HG02852 (cell line): ENCODE data around the gene SIGLEC1.

Experiments
- ATAC-seq: cut with Tn5 transposase; IDR thresholded peaks from one replicate; pipeline ENCODE4 v1.9.1; 2021; ENCODE audit warnings: mild to moderate bottlenecking, moderate library complexity; ENCODE audit not compliant: unreplicated experiment

Gene SIGLEC1

DNA sequence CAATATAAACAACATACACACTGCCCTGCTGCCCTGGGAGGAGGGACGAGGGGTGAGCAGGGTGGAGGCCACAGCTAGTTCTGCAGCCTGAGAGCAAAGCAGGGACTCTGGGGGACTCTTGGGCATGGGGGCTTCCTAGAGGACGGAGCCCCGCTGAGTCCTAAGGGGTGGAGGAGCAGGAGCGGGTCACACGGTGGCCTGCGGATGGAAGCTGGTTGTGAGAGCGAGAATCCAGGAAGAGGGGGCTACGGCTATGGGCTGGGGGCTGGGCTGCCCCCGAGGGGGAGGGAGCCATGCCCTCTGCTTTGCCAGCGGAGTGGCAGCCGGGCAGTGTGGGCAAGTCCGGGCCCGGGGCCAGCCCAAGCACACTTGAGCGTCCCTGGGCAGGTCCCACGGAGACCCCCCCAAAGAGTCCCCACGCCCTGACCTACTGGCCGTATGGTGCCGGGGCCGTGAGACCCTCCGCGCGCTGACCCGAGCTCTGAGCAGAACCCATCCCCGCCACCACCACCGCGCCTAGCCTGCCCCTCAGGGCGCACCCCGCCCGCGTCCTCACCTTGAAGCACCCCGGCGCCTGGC, 31.0 kb downstream of the SIGLEC1 start:
- ATAC-seq: no peak

DNA sequence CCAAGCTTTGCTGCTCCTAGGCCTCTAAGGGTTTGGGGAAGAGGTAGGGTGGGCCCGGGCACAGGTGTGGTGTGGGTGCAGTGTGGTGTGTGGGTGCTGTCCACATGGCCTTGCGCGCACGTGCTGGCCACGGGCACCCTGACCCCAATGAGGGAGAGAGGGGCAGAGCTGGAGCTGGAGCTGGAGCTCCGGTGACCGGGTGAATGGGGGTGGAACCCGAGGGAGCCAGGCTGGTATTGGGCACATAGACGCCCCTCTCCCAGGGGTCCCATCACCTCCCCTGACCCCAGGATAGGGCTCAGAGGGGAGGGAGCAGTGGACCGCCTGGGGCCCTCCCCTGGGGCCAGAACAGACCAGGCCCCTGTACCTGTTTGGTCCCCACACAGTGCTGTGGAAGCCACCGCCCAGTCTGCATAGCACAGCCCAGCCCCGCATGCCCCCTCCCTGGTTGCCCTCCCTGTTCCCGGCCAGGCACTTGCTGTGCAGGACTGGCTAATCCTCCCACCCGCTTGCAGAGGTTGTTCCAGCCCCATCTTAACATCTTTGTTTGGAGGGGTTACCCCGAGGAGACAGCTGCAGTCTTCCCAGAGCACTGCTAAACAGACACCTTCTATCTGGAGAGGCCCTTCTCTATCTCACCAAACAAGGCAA, 31.6 kb downstream of the SIGLEC1 start:
- ATAC-seq: no peak

DNA sequence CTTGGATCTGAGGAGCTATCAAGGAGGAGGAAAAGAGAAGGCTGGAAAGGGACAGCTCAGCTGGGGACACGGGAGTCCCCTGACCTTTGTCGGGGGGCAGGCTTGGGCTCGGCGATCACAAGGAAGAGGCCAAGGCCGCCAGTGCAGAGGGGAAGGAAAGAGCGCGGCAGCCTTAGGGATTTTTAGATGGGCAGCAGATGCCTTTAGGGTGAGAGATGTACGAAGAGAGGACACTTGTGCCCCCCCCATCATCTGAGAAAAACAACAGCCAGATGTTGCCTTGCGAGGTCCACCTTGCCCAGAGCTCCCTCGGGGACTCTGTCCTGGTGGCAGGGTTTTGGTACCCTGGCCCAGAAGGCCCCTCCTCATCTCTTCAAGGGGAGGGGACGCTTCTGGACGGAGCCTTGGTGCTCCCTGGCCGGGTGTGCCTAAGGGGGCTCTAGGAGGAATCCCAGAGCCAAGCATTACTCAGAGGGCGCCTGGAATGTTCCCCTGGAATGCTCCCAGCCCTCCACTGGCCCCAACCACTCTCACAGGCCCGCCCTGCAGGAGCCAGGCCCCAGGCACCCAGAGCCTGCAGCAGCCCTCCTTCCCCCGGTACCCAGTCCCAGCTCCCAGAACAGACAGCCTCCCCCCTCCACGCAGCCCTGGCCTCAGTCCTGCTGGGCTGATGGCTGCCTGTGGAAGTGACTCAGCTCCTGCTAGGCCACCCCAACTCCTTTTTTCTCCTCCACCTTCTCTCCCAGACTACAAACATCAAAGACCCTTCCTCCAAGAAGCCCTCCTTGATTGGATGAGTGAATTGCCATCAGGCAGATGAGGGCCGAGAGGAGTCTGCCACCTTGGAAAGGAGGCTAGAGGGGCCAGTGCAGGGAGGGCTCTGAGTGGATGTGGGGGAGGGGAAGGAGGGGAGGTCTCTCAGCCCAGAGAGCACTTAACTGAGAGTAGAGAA, 32.4 kb downstream of the SIGLEC1 start:
- no peak for ATAC-seq

DNA sequence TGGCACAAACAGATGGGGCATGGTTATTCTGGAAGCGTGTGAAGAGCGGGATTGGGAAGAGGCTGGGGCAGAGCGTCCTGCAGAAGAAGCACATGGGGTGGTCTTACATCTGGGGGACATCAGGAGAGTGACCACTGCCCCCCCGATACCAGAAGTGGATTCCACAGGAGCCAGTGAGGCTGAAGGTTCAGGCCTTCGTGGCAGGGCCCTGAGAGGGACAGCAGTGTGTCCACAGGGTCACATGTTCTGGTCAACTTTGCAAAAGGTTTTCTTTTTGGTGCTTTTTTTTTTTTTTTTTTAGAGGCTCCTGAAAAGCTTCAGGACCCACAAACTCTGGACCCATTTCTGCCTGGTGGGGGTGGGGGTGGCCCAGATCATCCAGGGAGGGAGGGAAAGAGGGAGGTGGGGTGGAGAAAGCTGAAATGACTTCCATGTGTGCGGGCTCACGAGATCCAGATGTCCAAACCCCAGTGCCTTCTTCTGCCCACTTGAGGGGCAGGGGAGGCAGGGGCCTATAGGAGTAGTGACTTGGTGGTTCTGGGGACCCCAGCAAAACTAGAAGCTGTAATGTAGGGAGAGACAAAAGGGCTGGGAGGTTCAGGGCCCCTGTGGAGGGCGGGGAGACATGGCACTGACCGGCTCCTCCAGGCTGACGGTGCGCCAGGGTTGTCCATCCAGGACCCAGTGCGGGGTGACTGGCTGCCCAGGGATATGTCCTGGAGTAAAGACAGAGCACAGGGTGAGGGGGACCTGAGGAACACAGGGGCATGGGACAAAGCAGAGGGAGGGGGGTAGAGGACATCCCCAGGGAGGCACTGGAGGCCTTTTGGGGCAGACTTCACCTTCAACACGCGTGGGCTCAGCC, 33.3 kb downstream of the SIGLEC1 start:
- no peak for ATAC-seq

DNA sequence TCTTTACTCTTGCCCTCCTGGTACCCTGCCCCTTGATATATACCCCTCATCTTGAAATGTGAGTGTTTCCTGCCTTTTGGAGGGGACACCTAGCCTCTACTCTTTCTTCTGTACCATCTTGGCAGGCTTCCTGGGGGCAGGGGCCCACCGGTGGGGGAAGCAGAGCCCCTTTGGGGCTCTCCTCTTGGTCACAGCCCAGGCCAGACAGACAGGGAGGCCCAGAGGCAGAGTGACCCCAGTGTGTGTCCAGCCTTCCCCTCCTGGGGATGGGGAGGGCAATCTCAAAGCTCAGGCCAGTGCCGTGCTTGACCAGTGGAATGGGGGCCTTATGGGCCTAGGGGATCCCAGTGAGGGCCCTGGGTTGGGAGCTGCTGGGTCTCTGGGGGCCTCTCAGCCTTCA, 34.2 kb downstream of the SIGLEC1 start:
- ATAC-seq: no peak

DNA sequence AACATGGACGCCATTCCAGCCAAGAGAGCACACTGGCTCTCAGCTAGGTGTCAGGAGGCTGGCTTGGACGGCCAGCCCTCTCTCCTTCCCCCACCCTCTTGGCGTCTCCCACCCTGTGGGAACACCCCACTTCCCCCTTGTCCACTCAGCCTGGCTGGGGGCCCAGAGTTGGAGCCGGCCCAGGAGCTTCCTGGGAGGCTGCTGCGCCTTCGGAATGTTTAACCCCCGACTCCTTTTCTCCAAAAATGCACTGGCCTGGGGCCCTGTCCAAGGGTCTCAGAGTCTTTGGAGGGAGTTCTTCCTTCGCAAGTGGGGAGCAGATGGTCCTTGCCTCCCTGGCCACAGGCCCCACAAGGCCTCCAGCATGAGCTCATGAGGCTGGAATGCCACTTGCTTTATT, 34.7 kb downstream of the SIGLEC1 start:
- ATAC-seq: no peak

DNA sequence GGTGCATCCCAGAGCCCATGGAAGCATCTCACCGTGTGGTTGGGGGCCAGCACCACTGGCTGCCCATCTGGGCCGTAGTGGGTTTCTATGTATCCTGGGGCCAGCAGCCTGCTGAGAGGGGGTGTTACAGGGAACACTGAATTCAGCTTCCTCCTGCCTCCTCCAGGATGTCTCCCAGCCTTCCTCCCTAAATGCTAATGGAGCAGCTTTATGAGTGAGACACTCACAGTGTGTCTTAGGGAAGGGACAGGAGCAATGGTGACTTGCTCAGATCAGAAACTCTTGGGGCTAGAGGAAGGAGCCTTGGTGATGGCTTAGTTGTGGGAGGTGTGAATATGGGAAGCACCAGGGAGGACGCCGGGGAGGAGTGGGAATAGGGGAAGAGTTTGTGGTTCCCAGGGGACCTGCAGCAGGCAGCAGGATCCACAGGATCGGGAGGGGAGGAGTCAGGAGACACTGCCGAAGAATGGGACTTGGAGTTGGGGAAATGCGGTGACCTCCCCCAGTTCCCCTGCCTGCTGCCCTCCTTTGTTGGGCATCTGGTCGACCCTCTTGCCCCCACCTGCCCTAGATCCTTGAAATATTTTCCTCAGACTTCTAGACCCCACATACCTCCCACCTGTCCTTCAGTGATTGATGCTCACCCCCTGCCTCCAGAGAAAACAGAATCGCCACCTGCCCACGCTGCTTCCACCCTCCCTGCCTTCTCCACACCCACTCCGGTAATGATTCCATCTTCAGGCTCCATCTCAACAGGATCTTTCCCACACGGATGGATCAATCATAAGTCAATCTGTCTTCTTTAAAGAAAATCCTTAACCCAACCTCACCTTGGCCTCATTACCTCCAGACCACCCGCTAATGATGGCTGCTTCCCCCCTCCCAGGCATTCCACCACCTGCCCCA, 37.2 kb downstream of the SIGLEC1 start:
- no peak for ATAC-seq

DNA sequence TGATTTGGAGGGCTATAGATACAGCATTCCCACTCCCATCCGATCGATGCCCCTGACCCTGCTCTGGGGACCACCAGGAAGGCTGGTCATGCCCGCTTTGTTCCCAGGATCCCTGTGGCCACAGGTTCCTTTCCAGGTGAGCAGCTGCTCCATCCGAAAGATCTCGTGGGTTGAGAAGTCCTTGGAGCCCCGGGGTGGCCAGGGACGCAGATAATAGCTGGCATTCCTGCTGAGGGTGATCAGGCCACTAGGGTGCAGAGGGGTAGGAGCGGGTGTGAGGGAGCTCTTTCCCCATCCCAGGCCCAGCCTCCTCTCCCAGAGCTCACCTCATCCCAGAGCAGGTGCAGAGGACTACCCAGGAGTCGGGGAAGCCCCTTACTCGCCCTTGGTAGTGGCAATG, 38.0 kb downstream of the SIGLEC1 start:
- ATAC-seq: no peak

DNA sequence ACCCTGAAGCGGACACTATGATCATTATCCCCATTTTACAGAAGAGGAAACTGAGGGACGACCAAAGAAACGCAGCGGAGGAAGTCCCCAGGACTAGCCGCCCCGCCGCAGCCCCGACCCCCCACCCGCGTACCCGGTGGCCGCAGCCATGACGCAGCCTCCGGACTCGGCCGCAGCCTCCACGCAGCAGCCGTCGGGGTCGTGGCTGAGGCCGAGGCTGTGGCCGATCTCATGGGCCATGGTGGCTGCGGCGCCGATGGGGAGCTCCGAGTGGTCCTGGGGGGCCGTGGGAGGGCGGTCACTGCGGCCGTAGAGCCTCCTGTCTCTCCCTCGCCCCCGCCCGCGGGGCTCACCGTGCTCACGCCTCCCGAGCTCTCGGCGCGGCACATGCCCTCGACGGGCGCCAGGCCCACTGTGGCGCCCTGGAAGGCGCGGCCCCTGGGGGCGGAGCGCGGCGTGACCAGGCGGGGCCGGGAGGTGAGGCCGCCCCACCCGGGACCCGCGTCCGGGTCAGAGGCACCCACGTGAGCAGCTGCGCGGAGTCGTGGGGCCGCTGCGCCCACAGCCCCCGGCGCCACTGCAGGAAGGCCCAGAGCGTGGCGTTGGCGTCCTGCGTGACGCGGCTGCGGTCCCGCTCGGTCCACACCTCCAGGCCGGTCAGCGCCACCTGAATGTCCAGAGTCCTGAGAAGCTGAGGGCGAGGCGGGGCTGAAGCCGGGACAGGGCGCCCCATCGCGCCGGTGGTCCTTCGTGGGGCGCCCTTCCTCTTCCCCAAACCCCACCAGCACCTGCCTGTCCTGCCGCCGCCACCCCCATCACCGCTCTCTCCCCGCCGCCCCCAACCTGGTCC, 39.0 kb downstream of the SIGLEC1 start:
- ATAC-seq: no peak

DNA sequence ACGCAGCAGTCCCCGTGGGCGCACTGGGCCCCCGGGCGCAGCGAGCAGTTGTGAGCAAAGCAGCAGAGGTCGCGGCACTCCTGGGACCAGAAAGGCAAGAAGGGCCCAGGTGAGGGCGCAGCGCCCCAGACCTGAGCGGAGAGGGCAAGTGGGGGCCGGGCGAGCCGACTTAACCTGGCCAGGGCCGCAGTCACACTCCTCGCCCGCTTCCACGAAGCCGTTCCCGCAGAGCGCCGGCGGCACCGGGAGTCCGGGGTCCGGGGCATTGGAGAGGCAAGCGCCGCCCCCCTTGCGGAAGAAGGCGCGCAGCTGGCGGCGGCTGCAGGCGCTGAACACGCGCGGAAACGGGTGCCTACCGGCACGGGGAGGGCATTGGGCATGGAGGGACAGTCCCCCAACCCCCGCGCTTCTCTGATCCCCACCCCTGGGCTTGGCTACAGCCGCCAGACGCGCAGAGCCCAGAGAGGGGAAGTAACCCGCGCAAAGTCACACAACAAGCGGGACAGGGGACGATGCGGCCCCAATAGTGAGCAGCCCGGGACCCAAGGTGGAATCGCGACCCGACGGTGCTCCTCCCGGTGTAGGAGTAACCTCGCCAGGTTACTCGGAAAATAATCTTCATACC, 39.7 kb downstream of the SIGLEC1 start:
- no peak for ATAC-seq

DNA sequence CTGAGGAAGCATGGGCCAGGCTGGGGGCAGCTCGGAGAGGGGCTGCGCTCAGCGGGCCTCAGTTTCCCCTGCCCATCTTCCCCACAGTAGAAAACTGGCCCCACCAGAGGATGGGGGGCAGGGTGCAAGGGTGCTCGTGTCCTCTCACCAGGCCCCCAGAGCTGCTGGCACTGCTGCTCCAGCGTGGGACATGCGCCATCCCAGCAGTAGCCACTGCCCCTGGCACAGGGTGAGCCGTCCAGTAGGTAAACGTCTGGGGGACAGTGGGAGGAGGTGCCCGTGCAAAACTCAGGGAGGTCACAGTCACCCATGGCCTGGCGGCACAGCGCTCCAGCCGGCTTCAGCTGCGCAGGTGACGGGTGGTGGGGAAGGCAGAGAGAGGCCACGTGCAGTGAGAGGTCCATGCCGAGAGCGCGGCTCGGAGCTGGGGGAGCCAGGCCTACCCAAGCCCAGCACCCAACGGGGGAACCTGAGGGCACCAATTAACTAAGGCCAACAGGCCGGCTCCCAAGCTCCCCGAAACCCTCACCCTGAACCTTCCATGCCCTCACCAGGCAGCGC, 40.3 kb downstream of the SIGLEC1 start:
- no peak for ATAC-seq

DNA sequence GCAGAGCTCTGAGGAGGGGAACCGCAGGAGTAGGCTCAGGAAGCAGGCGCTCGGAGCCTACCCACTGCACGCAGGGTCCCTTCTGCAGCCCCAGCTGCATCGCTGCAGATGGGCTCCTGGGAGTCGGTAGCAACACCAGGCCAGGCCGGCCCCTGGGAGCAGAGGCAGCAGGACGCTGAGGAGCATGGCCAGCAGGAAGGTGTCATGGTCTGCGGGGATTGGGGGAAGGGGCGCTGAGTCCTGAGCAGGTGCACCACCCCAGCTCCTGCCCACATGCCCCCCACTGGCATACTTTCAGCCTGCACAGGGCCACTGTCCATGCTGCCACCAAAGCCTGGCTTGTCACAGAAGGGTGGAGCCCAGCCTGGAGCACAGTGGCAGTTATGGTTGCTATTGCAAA, 41.5 kb downstream of the SIGLEC1 start:
- ATAC-seq: no peak

DNA sequence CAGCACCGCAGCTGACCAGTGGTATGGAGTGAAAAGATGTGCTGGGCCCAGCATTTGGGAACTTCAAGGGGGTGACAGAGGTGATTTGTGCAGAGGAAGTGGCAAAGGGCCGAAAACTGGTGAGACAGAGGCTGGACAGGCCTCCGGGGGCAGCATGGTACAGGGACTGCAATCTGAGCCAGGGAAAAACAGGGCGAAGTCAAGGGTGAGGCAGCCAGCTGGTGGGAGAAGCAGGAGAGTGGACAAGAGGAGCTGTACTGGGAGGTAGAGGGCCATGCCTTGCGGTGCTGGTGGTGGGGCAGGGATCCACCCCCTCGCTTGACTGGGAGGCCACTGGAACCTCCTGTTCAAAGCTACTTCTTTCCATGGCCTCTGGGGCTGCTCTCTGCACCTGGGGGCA, 41.9 kb downstream of the SIGLEC1 start:
- no peak for ATAC-seq

DNA sequence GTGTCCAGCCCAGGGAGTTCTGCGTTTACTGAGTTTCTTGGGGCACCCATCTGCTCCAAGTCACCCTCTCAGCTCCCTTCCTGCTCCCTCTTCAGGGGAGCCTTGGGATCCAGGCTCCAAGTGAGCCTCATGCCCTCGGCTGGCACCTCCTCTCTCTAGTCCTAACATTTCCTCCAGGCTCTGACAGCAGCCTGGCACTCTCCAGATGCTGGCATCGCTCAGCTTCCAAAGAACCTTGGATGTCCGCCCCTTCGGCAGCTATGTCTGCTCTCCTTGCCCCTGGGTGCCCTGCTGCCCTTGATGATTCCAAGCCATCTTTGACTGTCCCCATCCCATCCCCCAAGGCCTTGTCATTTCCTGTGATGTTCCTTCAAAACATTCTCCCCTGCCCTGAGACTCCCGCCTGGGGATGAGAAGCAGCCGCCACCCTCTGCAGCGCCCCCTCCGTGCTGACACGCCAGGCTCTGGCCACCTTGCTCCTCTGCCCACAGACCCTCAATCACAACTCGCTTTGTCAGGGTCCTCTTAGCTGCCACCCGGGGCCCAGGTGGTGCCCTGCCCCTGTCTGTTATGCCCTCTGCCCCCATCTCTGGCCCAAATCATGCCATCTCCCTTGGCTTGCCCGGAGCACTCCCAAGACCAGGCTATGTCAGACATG, 42.6 kb downstream of the SIGLEC1 start:
- no peak for ATAC-seq

DNA sequence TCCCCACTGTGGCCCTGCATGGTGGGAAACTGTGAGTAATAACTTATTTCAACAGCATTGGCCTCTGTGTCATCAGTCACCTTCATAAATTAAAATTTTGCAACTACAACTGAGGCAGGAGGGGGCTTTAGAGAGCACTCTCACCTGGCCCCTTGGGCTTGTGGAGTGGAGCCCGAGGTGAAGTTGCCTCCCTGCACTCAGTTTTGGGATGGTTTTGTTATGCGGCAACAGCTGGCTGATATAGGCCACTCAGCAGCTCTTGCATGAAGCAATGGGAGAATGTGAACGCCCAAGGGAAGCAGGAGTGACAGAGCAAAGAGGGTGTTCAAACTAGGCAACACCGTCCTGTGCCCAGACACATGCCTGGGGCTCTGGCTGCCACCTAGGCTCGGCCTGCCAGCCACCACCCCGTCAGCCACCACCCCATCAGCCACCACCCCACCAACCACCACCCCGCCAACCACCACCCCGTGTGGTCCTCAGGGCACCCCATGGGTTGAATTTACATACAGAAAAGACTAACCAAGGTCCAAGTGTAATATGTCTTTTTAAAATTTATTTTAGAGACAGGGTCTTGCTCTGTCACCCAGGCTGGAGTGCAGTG, 44.9 kb downstream of the SIGLEC1 start:
- no peak for ATAC-seq

DNA sequence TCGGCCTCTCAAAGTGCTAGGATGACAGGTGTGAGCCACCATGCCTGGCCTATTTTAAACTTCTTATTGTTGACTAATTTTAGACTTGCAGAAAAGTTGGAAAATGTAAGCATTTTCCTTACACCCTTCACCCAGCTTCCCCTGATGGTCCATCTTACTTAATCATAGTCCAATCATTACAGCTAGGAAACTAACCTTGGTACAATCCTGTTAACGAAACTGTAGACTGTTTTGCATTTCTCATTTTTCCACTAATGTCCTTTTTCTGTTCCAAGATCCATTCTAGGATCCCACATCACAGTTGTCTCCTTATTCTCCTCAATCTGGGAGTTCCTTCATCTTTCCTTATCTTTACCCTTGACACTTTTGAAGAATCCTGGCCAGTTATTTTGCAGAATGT, 48.5 kb downstream of the SIGLEC1 start:
- no peak for ATAC-seq

DNA sequence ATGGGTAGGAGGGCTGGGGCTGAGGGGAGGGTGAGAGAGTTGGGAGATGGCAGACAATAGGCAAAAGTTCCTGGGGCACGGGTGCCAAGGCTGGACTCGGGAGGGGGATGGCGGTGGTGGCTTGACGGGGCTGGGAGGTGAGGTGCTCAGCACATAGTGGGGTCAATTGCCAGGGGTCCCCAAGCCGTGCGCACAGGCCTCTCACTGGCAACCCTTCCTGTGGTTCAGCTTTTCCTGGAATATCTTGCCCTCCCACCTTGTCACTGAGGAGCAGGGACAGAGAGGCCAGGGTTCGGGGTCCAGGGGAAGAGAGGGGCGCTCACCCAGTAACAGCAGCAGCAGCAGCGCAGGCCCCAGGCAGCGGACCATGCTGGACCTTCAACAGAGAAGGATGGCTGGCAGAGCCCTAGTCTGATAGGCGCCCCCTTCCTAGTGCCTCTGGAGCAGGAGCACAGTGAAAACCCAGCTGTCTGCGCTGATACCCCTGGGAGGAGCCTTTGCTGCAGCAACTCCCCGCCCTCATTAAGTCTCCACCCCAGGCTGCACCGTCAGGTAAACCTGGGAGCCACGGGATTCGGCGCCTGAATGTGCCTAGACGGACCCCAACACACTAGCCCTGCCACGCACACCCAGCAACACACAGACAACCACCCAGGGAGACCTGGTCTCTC, 49.2 kb downstream of the SIGLEC1 start, which contains the start of gene GFRA4:
TSS of gene GFRA4 (minus strand) at position 369 of the 671 bp plus-strand sequence. CDS start at position 369, 0 bp downstream.
- ATAC-seq: no peak
